HepG2 (cell line): ENCODE measurements around the gene AGRN. TPM values are rescaled to one million over a fixed set of nuclear protein-coding genes. Genes with fewer than 3 reads are reported as not detected.

Source experiments
- ATF5 ChIP-seq: sonication (generic); formaldehyde crosslinking; IDR thresholded peaks from 2 replicates; pipeline ENCODE4 v1.4.0; 2020; ENCODE audit warnings: mild to moderate bottlenecking, low read depth, missing genetic modification reagents
- CREB1 ChIP-seq, 2 experiments: fragments of 450-650 bp in 1 of 2; IDR thresholded peaks; 2 replicates each; pipeline ENCODE4 v1.6.1; 2016 to 2017; ENCODE audit warnings: control low read depth in 1 of 2, mild to moderate bottlenecking in 1 of 2, missing compliant biosample characterization in 1 of 2, missing genetic modification characterization in 1 of 2
- CTCF ChIP-seq: sonication (generic); formaldehyde crosslinking; IDR thresholded peaks from 2 replicates; pipeline ENCODE4 v1.5.0; 2020; ENCODE audit warnings: mild to moderate bottlenecking, missing genetic modification reagents, moderate library complexity
- GABPA ChIP-seq, 2 experiments: IDR thresholded peaks; 2 replicates each; pipeline ENCODE4 v1.6.1; 2011 to 2016; ENCODE audit warnings: low read depth in 2 of 2, low read length in 1 of 2, missing biosample characterization in 1 of 2, missing genetic modification characterization in 1 of 2
- GPBP1L1 ChIP-seq: sonication (generic); formaldehyde crosslinking; IDR thresholded peaks from 2 replicates; pipeline ENCODE4 v1.5.0; 2020; ENCODE audit warnings: mild to moderate bottlenecking, missing genetic modification reagents
- LCORL ChIP-seq, 2 experiments: fragments of 450-650 bp in 1 of 2; sonication (generic) in 1 of 2; formaldehyde crosslinking in 1 of 2; IDR thresholded peaks; 2 replicates each; pipeline versions ENCODE4 v1.5.0 to v1.6.1; 2017 to 2020; ENCODE audit warnings: antibody characterized with exemption in 1 of 2, missing genetic modification reagents in 1 of 2
- MED1 ChIP-seq: sonication (generic); formaldehyde crosslinking; IDR thresholded peaks from 2 replicates; pipeline ENCODE4 v1.4.0; 2020; ENCODE audit warnings: missing genetic modification reagents
- PAWR ChIP-seq: sonication (generic); formaldehyde crosslinking; IDR thresholded peaks from 2 replicates; pipeline ENCODE4 v1.4.0; 2020; ENCODE audit warnings: missing genetic modification reagents, mild to moderate bottlenecking, borderline replicate concordance
- RNF2 ChIP-seq: fragments of 450-650 bp; conservative IDR thresholded peaks from 2 replicates; pipeline ENCODE4 v1.6.1; 2016; ENCODE audit warnings: low read depth
- THAP7 ChIP-seq: sonication (generic); formaldehyde crosslinking; IDR thresholded peaks from 2 replicates; pipeline ENCODE4 v1.8.1; 2023; ENCODE audit warnings: mild to moderate bottlenecking, missing genetic modification reagents
- WIZ ChIP-seq: sonication (generic); formaldehyde crosslinking; IDR thresholded peaks from 2 replicates; pipeline ENCODE4 v1.5.1; 2020; ENCODE audit warnings: mild to moderate bottlenecking, missing genetic modification reagents
- ZFP90 ChIP-seq: sonication (generic); formaldehyde crosslinking; IDR thresholded peaks from 2 replicates; pipeline ENCODE4 v1.8.0; 2022; ENCODE audit warnings: missing genetic modification reagents, mild to moderate bottlenecking, inconsistent platforms, borderline replicate concordance
- ZNF17 ChIP-seq: sonication (generic); formaldehyde crosslinking; IDR thresholded peaks from 2 replicates; pipeline ENCODE4 v1.5.0; 2020; ENCODE audit warnings: mild to moderate bottlenecking, missing genetic modification reagents
- ZNF563 ChIP-seq: sonication (generic); formaldehyde crosslinking; IDR thresholded peaks from 2 replicates; pipeline ENCODE4 v1.8.0; 2022; ENCODE audit warnings: mild to moderate bottlenecking, moderate library complexity, missing genetic modification reagents
- ZNF564 ChIP-seq: sonication (generic); formaldehyde crosslinking; IDR thresholded peaks from 2 replicates; pipeline ENCODE4 v1.8.1; 2023; ENCODE audit warnings: mild to moderate bottlenecking, missing genetic modification reagents
- ZNF607 ChIP-seq: sonication (generic); formaldehyde crosslinking; IDR thresholded peaks from 2 replicates; pipeline ENCODE4 v1.5.1; 2020; ENCODE audit warnings: missing genetic modification reagents, mild to moderate bottlenecking, borderline replicate concordance
- ZNF619 ChIP-seq: sonication (generic); formaldehyde crosslinking; IDR thresholded peaks from 2 replicates; pipeline ENCODE4 v1.4.0; 2020; ENCODE audit warnings: mild to moderate bottlenecking, missing genetic modification reagents
- ZSCAN21 ChIP-seq: sonication (generic); formaldehyde crosslinking; IDR thresholded peaks from 2 replicates; pipeline ENCODE4 v1.8.0; 2022; ENCODE audit warnings: mild to moderate bottlenecking, missing genetic modification reagents, moderate library complexity, borderline replicate concordance
- polyA plus RNA-seq, 8 experiments: library from polyadenylated mRNA; depleted of rRNA in 3 of 8; stranded (reverse) in 7 of 8; unstranded in 1 of 8; fragments of >200 nt; fragmentation: Illumina TruSeq in 4 of 8; extraction: Trizol in 4 of 8; gene quantifications; 2 replicates each; pipeline versions ENCODE4 v1.2.1 to v1.2.3, GENCODE V29; 2011 to 2016; ENCODE audit warnings: low read depth in 4 of 8, missing spikeins in 1 of 8, mixed read lengths in 1 of 8; ENCODE audit not compliant: insufficient read depth in 1 of 8
- total RNA-seq, 5 experiments: library from RNA; depleted of rRNA; stranded (reverse); fragments of >200 nt; fragmentation: Illumina TruSeq; extraction: Trizol; gene quantifications; 2 replicates each; pipeline ENCODE4 v1.2.3, GENCODE V29; 2016; ENCODE audit warnings: low read depth in 1 of 5
- TF ChIP-seq, protein P1 (sequence below): sonication (generic); formaldehyde crosslinking; IDR thresholded peaks from 2 replicates; pipeline ENCODE4 v1.4.0; 2020; ENCODE audit warnings: missing genetic modification reagents

AGRN gene
- total and polyA plus RNA-seq, 2 of the 13 experiments (the other 11 are each of a cell fraction or from before 2014, with no cell fraction given) = 29.8 to 65.2 TPM

GRCh38 chr1:1058088-1058905 is 38.4 kb downstream of the AGRN start (continued):
- TF ChIP-seq CTCF (peak; percentile 33), RNF2 (0 out of 2 replicates have a peak, but pooled peaks have one; percentile 43), ZFP90 (CRISPR knock-in tag) (peak; percentile 13; the same call in 1 of the 2 replicates), PAWR (CRISPR knock-in tag) (0 out of 2 replicates have a peak, but pooled peaks have one; percentile 53), ATF5 (0 out of 2 replicates have a peak, but pooled peaks have one; percentile 64), CREB1 (IDR thresholded peaks at IDR 0.05) (no peak), CREB1 (CRISPR knock-in tag; IDR thresholded peaks at IDR 0.05) (peak; percentile 65), ZSCAN21 (peak; percentile 91), LCORL (IDR thresholded peaks at IDR 0.05) (no peak), LCORL (CRISPR knock-in tag; IDR thresholded peaks at IDR 0.05) (peak; percentile 98), ZNF17 (CRISPR knock-in tag) (peak; percentile 74; the same call in 1 of the 2 replicates), GPBP1L1 (no peak), MED1 (CRISPR knock-in tag) (peak; percentile 81), ZNF607 (CRISPR knock-in tag) (0 out of 2 replicates have a peak, but pooled peaks have one; percentile 46), WIZ (CRISPR knock-in tag) (no peak), GABPA (IDR thresholded peaks at IDR 0.05; ENCODE audit: low read depth, low read length) (no peak), GABPA (CRISPR knock-in tag; IDR thresholded peaks at IDR 0.05; ENCODE audit: low read depth) (0 out of 2 replicates have a peak, but pooled peaks have one; percentile 41), ZNF564 (0 out of 2 replicates have a peak, but pooled peaks have one; percentile 54), ZNF563 (CRISPR knock-in tag) (0 out of 2 replicates have a peak, but pooled peaks have one; percentile 9), ZNF619 (CRISPR knock-in tag) (0 out of 2 replicates have a peak, but pooled peaks have one; percentile 48), THAP7 (CRISPR knock-in tag) (peak; percentile 83; the same call in 1 of the 2 replicates)
- TF ChIP-seq, protein P1, sequence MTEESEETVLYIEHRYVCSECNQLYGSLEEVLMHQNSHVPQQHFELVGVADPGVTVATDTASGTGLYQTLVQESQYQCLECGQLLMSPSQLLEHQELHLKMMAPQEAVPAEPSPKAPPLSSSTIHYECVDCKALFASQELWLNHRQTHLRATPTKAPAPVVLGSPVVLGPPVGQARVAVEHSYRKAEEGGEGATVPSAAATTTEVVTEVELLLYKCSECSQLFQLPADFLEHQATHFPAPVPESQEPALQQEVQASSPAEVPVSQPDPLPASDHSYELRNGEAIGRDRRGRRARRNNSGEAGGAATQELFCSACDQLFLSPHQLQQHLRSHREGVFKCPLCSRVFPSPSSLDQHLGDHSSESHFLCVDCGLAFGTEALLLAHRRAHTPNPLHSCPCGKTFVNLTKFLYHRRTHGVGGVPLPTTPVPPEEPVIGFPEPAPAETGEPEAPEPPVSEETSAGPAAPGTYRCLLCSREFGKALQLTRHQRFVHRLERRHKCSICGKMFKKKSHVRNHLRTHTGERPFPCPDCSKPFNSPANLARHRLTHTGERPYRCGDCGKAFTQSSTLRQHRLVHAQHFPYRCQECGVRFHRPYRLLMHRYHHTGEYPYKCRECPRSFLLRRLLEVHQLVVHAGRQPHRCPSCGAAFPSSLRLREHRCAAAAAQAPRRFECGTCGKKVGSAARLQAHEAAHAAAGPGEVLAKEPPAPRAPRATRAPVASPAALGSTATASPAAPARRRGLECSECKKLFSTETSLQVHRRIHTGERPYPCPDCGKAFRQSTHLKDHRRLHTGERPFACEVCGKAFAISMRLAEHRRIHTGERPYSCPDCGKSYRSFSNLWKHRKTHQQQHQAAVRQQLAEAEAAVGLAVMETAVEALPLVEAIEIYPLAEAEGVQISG = peak; percentile 72
